CD4-positive, alpha-beta T cell treated with Interleukin-10 for 1 hour (primary cell): ENCODE data around the gene FXYD2.
"Not testable (repeated sequence)": the region's sequence is repeated elsewhere in the genome, so short reads cannot be mapped to it uniquely, and the experiment has no call there.

ENCODE experiments used
- DNase-seq: peaks from one replicate; pipeline ENCODE4 v3.0.0-alpha.2; 2020

FXYD2 gene

GRCh38 chr11:117824571-117825537, at the start of gene FXYD2:
Gene FXYD2 (minus strand): TSS chr11:117824744. CDS start chr11:117824678, 66 bp downstream.
- no peak for DNase-seq

- no peak for DNase-seq
Measured at GRCh38 chr11:117873828-117874125, 49.2 kb upstream of the FXYD2 start.

- no peak for DNase-seq
Measured at GRCh38 chr11:117872975-117873827, 48.7 kb upstream of the FXYD2 start.

- no peak for DNase-seq
Measured at GRCh38 chr11:117872420-117872961, 47.9 kb upstream of the FXYD2 start.

- DNase-seq: no peak
Measured at GRCh38 chr11:117871784-117872183, 47.2 kb upstream of the FXYD2 start.

GRCh38 chr11:117871160-117871559, 46.6 kb upstream of the FXYD2 start:
- DNase-seq: no peak

GRCh38 chr11:117870103-117870952, 45.8 kb upstream of the FXYD2 start:
- no peak for DNase-seq

- no peak for DNase-seq
Measured at GRCh38 chr11:117869604-117870003, 45.1 kb upstream of the FXYD2 start.

GRCh38 chr11:117868815-117869561, 44.4 kb upstream of the FXYD2 start:
- DNase-seq: no peak

GRCh38 chr11:117868088-117868487, 43.5 kb upstream of the FXYD2 start:
- no peak for DNase-seq

GRCh38 chr11:117866526-117866925, 42.0 kb upstream of the FXYD2 start:
- no peak for DNase-seq

GRCh38 chr11:117865546-117865945, 41.0 kb upstream of the FXYD2 start:
- not testable (repeated sequence) for DNase-seq

GRCh38 chr11:117863383-117863782, 38.8 kb upstream of the FXYD2 start:
- DNase-seq: no peak

- no peak for DNase-seq
Measured at GRCh38 chr11:117862753-117863152, 38.2 kb upstream of the FXYD2 start.

- no peak for DNase-seq
Measured at GRCh38 chr11:117862019-117862725, 37.6 kb upstream of the FXYD2 start.

GRCh38 chr11:117861151-117862018, 36.8 kb upstream of the FXYD2 start:
- DNase-seq: no peak

GRCh38 chr11:117860139-117860538, 35.6 kb upstream of the FXYD2 start:
- DNase-seq: no peak

GRCh38 chr11:117859488-117860112, 35.1 kb upstream of the FXYD2 start:
- DNase-seq: no peak

- DNase-seq: no peak
Measured at GRCh38 chr11:117859061-117859460, 34.5 kb upstream of the FXYD2 start.
